NOMO-1 treated with DMSO at 0.1 percent for 48 hours (cell line): ENCODE measurements around the gene CNTNAP2.
"Not testable (repeated sequence)": the region's sequence is repeated elsewhere in the genome, so short reads cannot be mapped to it uniquely, and the experiment has no call there.

Experiments
- DNase-seq: peaks from one replicate; lab custom pipeline; 2025; ENCODE audit not compliant: unreplicated experiment; lab: John Stamatoyannopoulos, UW

The CNTNAP2 gene

GRCh38 chr7:147586526-147586925 lies 1469.9 kb downstream of the CNTNAP2 start:
- DNase-seq, result no peak

GRCh38 chr7:147593271-147594057 lies 1476.9 kb downstream of the CNTNAP2 start:
- no peak for DNase-seq

GRCh38 chr7:147595042-147595441 lies 1478.4 kb downstream of the CNTNAP2 start:
- no peak for DNase-seq

- not testable (repeated sequence) for DNase-seq
These were observed 1482.1 kb downstream of the CNTNAP2 start for GRCh38 chr7:147598687-147599086.

- DNase-seq, result no peak
These were observed 1488.7 kb downstream of the CNTNAP2 start for GRCh38 chr7:147605323-147605722.

GRCh38 chr7:147607157-147607800 lies 1490.7 kb downstream of the CNTNAP2 start:
- no peak for DNase-seq

- no peak for DNase-seq
These were observed 1494.8 kb downstream of the CNTNAP2 start for GRCh38 chr7:147611431-147611830.

- no peak for DNase-seq
These were observed 1518.7 kb downstream of the CNTNAP2 start for GRCh38 chr7:147635288-147635687.

- DNase-seq, result no peak
These were observed 1520.0 kb downstream of the CNTNAP2 start for GRCh38 chr7:147636553-147636952.

GRCh38 chr7:147638566-147638965 lies 1522.0 kb downstream of the CNTNAP2 start:
- DNase-seq, result no peak

- DNase-seq, result no peak
These were observed 1522.4 kb downstream of the CNTNAP2 start for GRCh38 chr7:147639037-147639436.

GRCh38 chr7:147639751-147640150 lies 1523.2 kb downstream of the CNTNAP2 start:
- no peak for DNase-seq

- no peak for DNase-seq
These were observed 1524.2 kb downstream of the CNTNAP2 start for GRCh38 chr7:147640821-147641220.

GRCh38 chr7:147646568-147646967 lies 1530.0 kb downstream of the CNTNAP2 start:
- DNase-seq, result no peak

GRCh38 chr7:147650991-147651390 lies 1534.4 kb downstream of the CNTNAP2 start:
- DNase-seq, result no peak

GRCh38 chr7:147651601-147652000 lies 1535.0 kb downstream of the CNTNAP2 start:
- DNase-seq, result no peak

- no peak for DNase-seq
These were observed 1536.9 kb downstream of the CNTNAP2 start for GRCh38 chr7:147653456-147653855.

GRCh38 chr7:147658392-147658967 lies 1541.9 kb downstream of the CNTNAP2 start:
- no peak for DNase-seq

GRCh38 chr7:147659036-147659995 lies 1542.7 kb downstream of the CNTNAP2 start:
- DNase-seq, result no peak

GRCh38 chr7:147664541-147664940 lies 1547.9 kb downstream of the CNTNAP2 start:
- DNase-seq, result no peak

- no peak for DNase-seq
These were observed 1554.2 kb downstream of the CNTNAP2 start for GRCh38 chr7:147670759-147671158.
